Prostate gland (tissue), 2 donors: ENCODE measurements around the gene NUF2. TPM values are rescaled to one million over a fixed set of nuclear protein-coding genes. Genes with fewer than 3 reads are reported as not detected.
A peak's percentile ranks its signal among the peaks of the same experiment; 100 is the strongest.

Experiments used
- DNase-seq: peaks from one replicate; pipeline ENCODE4 v3.0.0-alpha.2; 2019; ENCODE audit warnings: low spot score
- H3K27ac ChIP-seq, 2 donors: fragments of 200-600 bp; sonication (generic); 2 replicates each; pipeline ENCODE4 v1.5.1; 2017 to 2019
- H3K27me3 ChIP-seq: fragments of 200-600 bp; sonication (generic); replicated peaks from 2 replicates; pipeline ENCODE4 v1.5.1; 2019; ENCODE audit not compliant: insufficient read depth
- H3K36me3 ChIP-seq, 2 donors: fragments of 200-600 bp; sonication (generic); 1 replicate in 1 of 2; 2 replicates in 1 of 2; pipeline versions ENCODE4 v1.5.1 to v1.8.1; 2017 to 2019
- H3K4me1 ChIP-seq: fragments of 200-600 bp; sonication (generic); replicated peaks from 2 replicates; pipeline ENCODE4 v1.5.1; 2019
- H3K4me3 ChIP-seq, 2 donors: fragments of 200-600 bp; sonication (generic); 2 replicates each; pipeline ENCODE4 v1.5.1; 2017 to 2019
- H3K9me3 ChIP-seq: fragments of 200-600 bp; sonication (generic); 2 replicates; pipeline ENCODE4 v1.5.1; 2017
- POLR2A ChIP-seq: fragments of 450-650 bp; IDR thresholded peaks from one replicate; pipeline ENCODE4 v1.6.1; 2016; ENCODE audit warnings: antibody characterized with exemption, mild to moderate bottlenecking
- POLR2AphosphoS5 ChIP-seq: sonication (generic); formaldehyde crosslinking; IDR thresholded peaks from one replicate; pipeline ENCODE4 v1.6.1; 2017; ENCODE audit warnings: antibody characterized with exemption
- WGBS: methylation state at CpG from one replicate; pipeline ENCODE4 v1.1.5; 2018; 5-methylcytosine and 5-hydroxymethylcytosine counted together
- intact Hi-C: fragments of 100-400 bp; cut with DNase I; formaldehyde crosslinking; loops from one replicate; pipeline ENCODE4 v1.14.2; 2022
- total RNA-seq, 2 donors: library from RNA; depleted of rRNA; stranded (reverse); fragments of >200 nt; gene quantifications; one replicate each; pipeline ENCODE4 v1.1.0, GENCODE V29; 2016
- TF ChIP-seq, protein P1 (sequence below), 4 experiments: fragments of 200-600 bp in 2 of 4; fragments of 450-650 bp in 2 of 4; sonication (generic) in 2 of 4; IDR thresholded peaks; 1 replicate in 3 of 4; 2 replicates in 1 of 4; pipeline ENCODE4 v1.5.1; 2016 to 2019; ENCODE audit warnings: antibody characterized with exemption in 4 of 4, mild to moderate bottlenecking in 2 of 4, moderate library complexity in 2 of 4

NUF2 gene
- total RNA-seq, 2 donors from 2014 or later: 0.55 to 4.0 TPM

DNA sequence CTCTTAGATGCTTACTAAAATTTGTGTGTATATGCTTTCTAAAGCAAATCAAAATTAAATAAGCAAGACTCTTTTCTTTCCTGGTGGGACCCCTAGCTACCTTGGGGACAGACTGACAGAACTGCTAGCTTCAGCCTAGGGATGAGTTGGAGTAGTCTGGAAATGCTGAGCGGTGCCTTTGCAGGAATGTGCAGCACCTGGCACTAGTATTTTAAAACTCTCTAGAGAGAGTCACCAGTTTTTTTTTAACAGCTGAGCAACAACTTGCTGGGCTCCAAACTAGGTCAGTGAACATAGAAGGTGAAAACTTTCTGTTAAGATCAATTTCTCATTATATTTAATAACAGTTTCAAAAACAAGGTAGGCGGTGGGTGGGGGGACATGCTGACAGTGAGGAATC lies 56.8 kb downstream of the NUF2 start:
- Histone ChIP-seq H3K4me3 (no peak overlapping the region), H3K27me3 (no peaks in the 10 kb centered on the region), H3K9me3 (no peaks in the 10 kb centered on the region), H3K27ac (no peak overlapping the region), H3K36me3 (no peaks in the 10 kb centered on the region), H3K4me1 (peaks cover 6% of the 10 kb centered on the region)
- DNase-seq: no peak
- intact Hi-C loops: no loop called here
- WGBS: 80% methylated on average over 2 of the region's 2 CpGs
- no peak for TF ChIP-seq POLR2AphosphoS5
- TF ChIP-seq, protein P1, sequence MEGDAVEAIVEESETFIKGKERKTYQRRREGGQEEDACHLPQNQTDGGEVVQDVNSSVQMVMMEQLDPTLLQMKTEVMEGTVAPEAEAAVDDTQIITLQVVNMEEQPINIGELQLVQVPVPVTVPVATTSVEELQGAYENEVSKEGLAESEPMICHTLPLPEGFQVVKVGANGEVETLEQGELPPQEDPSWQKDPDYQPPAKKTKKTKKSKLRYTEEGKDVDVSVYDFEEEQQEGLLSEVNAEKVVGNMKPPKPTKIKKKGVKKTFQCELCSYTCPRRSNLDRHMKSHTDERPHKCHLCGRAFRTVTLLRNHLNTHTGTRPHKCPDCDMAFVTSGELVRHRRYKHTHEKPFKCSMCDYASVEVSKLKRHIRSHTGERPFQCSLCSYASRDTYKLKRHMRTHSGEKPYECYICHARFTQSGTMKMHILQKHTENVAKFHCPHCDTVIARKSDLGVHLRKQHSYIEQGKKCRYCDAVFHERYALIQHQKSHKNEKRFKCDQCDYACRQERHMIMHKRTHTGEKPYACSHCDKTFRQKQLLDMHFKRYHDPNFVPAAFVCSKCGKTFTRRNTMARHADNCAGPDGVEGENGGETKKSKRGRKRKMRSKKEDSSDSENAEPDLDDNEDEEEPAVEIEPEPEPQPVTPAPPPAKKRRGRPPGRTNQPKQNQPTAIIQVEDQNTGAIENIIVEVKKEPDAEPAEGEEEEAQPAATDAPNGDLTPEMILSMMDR (IDR thresholded peaks at IDR 0.05): no peak
- no peak for TF ChIP-seq POLR2A

DNA sequence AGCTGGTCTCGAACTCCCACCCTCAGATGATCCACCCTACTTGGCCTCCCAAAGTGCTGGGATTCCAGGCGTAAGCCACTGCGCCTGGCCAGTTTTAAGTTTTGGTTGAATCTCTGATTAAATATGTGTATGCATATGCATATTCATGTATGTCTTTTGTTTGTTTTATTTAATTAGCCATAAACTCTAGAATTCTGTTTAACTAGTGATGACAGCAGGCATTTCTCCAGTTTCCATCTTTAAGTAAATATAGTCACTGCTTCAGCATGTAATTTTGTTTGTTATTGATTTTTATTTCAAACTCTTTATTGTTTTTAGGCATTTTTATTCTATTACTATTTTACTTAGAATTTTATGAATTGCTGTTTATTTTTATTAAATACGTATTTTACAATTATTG lies 58.0 kb downstream of the NUF2 start:
- H3K4me1 ChIP-seq: peaks cover 6% of the 10 kb centered on the region
- H3K4me3 ChIP-seq: no peak overlapping the region
- no peaks in the 10 kb centered on the region for H3K27me3 ChIP-seq
- no peak for DNase-seq
- H3K27ac ChIP-seq: no peak overlapping the region
- H3K36me3 ChIP-seq: no peaks in the 10 kb centered on the region
- H3K9me3 ChIP-seq: no peaks in the 10 kb centered on the region
- WGBS: over 99% methylated on average over 4 of the region's 4 CpGs
- TF ChIP-seq, protein P1 (IDR thresholded peaks at IDR 0.05): no peak
- TF ChIP-seq POLR2A: no peak
- no peak for TF ChIP-seq POLR2AphosphoS5
- intact Hi-C loops: no loop called here

DNA sequence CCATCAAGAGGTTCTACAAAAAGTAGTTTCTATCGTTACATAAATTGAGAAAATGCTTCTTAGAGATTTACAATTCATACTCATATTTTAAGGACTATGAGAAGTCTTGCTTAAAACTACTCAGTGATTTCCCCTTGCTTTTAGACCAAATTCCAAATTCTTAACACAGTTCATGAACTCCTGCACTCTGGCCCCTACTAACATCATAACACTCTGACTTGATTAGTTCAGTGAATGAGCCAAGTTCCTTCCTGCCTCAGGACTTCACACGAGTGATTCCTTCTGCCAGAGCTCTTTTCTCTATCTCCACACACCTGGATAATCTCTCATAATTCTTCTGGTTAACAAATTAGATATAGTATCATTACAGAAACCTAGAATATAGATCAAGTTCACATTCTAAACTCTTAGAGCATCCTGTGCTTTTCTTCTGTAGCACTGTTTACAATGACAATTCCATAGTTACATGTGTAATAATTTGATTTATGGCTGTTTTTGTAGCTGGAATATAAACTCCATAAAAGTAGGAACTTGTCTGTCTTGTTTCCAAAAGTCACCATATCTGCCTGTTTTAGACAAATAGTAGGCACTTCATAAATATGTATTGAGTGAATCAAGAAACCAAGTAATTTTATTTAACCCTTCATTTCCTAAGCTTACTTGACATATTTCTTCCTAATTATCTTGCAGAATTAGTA lies 59.9 kb downstream of the NUF2 start:
- WGBS: 10% methylated on average over 2 of the region's 2 CpGs
- TF ChIP-seq, protein P1 (IDR thresholded peaks at IDR 0.05): no peak
- TF ChIP-seq POLR2AphosphoS5: peak; percentile 12
- TF ChIP-seq POLR2A: no peak
- Histone ChIP-seq H3K4me3 (no peak overlapping the region), H3K4me1 (peaks cover 6% of the 10 kb centered on the region), H3K9me3 (no peaks in the 10 kb centered on the region), H3K27ac (no peak overlapping the region), H3K36me3 (no peaks in the 10 kb centered on the region), H3K27me3 (no peaks in the 10 kb centered on the region)
- intact Hi-C loops: no loop called here
- DNase-seq: no peak

DNA sequence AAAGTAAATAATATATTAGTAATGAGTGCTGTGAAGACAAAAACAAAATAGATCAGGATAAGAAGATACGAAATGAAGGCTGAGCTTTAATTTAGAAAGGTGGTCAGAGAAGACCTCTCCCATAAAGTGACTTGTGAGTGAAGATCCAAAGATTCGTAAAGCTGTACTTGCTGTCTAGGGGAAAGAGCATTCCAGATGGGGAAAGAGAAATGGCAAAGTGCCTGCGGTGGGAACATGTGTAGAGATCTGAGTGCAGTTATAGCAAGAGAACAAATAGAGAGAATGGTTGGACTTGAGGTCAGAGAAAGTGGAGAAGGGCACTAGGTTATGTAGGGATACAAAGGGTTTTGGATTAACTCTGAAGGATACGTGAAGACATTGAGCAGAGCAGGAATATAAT lies 60.6 kb downstream of the NUF2 start:
- TF ChIP-seq, protein P1 (IDR thresholded peaks at IDR 0.05): no peak
- no peak for TF ChIP-seq POLR2AphosphoS5
- Histone ChIP-seq H3K27me3 (no peaks in the 10 kb centered on the region), H3K36me3 (no peaks in the 10 kb centered on the region), H3K4me3 (no peak overlapping the region), H3K4me1 (peaks cover 6% of the 10 kb centered on the region), H3K9me3 (no peaks in the 10 kb centered on the region), H3K27ac (no peak overlapping the region)
- no peak for DNase-seq
- intact Hi-C loops: no loop called here
- WGBS: 63% methylated on average over 4 of the region's 4 CpGs

DNA sequence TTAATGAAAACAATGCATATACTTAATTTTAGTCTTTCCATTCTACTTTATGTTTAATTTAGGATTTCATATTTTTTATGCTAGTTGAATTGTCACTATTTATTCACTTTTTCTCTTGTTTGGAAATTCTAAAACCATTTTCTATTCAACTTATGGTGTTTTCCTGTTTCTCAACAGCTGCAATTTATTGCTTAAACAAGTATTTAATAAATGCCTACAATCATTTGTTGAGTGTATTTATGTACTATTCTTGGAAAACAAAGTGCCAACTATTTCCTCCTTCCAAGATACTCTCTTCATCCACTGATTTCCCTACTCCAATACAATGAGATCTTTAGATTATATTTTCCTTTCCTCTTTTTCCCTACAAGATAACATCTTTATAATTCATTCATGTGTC lies 65.4 kb downstream of the NUF2 start:
- Histone ChIP-seq H3K27me3 (no peaks in the 10 kb centered on the region), H3K9me3 (no peaks in the 10 kb centered on the region), H3K36me3 (no peaks in the 10 kb centered on the region), H3K4me3 (no peak overlapping the region), H3K27ac (no peak overlapping the region), H3K4me1 (no peaks in the 10 kb centered on the region)
- DNase-seq: no peak
- intact Hi-C loops: no loop called here
- TF ChIP-seq, protein P1 (IDR thresholded peaks at IDR 0.05): no peak
- TF ChIP-seq POLR2A (no peak), POLR2AphosphoS5 (no peak)
